GM21737 (cell line): ENCODE results near the gene ASTN2.

Experiments
- ATAC-seq: cut with Tn5 transposase; IDR thresholded peaks from one replicate; pipeline ENCODE4 v1.9.1; 2021; ENCODE audit warnings: mild to moderate bottlenecking, moderate library complexity; ENCODE audit not compliant: unreplicated experiment

The ASTN2 gene

DNA sequence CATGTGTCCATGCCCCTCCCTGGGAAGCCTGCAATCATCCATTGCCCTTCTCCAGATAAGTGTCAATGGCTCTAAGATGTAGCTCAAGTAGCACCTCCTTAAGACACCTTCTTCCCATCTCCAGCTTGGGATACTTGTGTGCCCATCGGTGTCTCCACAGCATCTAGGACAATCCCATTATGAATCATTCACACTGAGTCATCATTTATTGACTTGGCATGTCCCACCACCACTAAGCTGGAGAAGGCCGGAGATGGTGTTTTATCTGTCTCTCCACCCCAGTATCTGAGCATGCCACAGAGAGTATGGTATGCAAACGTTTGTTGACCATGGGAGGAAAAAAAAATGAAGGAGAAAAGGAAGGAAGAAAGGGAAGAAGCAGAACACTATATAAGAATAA lies 385.5 kb downstream of the ASTN2 start:
- ATAC-seq, result no peak

GRCh38 chr9:117028103-117028858 lies 386.6 kb downstream of the ASTN2 start:
- ATAC-seq, result no peak

DNA sequence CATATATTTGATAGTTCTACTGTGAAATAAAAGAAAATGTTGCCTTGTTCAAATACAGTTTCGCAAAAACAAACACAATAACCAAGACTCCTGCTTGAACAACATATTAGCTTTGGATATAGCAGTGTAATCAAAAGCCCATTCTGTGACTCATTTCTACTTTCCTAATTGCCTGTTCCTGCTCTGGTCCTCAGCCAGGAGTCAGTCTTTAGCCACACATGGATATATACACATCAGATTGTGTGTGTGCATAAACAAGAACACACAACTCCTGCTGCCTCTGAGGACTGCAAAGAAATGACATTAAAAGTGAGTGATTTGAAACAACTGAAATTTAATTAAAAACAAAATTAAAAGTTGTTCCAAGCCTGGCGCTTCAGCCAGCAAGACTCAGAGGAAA lies 393.0 kb downstream of the ASTN2 start:
- no peak for ATAC-seq

GRCh38 chr9:117018966-117019617 lies 395.8 kb downstream of the ASTN2 start:
- no peak for ATAC-seq

DNA sequence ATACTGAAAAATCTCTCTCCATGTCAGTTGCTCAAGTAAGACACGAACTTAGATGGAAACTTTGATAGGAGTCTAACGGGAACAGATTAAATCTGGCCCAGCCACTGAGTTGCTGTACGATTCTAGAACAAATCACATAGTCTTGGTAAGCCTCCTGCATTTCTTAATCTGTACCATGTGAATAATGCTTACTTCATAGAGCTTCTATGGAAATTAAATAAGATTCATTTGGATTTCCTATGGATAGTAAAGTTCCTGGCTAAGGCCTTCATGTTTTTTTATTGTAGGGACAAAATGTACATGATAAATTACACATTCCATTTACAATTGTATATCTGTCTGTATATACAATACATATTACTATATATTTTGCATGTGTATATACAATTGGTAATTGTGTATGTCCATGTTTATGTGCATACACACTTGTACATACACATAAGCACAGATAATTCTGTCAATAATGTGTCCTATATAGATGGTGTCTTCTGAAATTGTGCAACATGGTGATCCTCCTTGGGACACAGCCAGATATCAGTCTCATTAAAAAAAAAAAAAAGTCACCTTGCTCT lies 397.4 kb downstream of the ASTN2 start:
- ATAC-seq, result no peak

- ATAC-seq, result no peak
These were observed 400.8 kb downstream of the ASTN2 start for GRCh38 chr9:117014061-117014460.

- no peak for ATAC-seq
These were observed 401.3 kb downstream of the ASTN2 start for GRCh38 chr9:117013440-117013995.

- no peak for ATAC-seq
These were observed 404.8 kb downstream of the ASTN2 start for GRCh38 chr9:117010061-117010460.

DNA sequence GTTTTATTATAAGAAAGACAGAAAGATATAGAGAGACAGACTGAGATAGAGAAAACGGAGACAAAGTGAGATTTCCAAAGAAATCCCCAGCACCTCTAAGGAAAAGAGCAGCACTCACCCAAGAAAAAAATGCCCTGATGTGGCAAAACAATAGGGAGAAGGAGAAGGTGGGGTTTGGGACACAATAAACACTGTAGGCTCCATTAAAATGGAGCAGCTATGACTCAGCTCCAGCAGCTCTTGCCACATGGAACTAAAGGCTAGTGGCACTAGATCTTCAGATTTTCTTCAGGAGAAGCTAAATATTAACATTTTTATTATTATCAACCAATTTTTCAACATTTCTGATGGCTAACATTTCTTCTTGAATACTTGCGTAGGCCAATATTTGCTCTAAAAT lies 406.0 kb downstream of the ASTN2 start:
- ATAC-seq, result no peak

GRCh38 chr9:117008461-117008860 lies 406.4 kb downstream of the ASTN2 start:
- ATAC-seq, result no peak

DNA sequence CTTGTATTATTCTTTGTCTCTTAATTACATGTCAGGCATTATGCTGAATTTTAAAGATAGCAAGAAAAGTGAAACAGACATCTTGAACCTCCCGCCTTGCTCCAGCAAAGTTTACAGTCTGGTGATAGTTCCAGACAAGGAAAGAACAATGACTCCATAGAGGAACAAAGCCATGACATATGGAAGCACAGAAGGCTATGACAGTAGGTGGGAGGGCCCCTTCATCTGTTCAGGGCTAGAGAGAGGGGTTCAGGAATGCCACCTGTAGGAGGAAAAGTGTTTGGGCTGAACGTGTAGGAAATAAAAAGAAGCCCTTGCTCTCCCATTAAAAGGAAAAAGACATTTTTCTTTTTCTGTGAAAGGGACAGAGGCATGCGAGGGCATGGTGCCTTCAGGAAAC lies 412.2 kb downstream of the ASTN2 start:
- no peak for ATAC-seq

- ATAC-seq, result no peak
These were observed 414.0 kb downstream of the ASTN2 start for GRCh38 chr9:117000834-117001233.

GRCh38 chr9:117000196-117000723 lies 414.6 kb downstream of the ASTN2 start:
- no peak for ATAC-seq

DNA sequence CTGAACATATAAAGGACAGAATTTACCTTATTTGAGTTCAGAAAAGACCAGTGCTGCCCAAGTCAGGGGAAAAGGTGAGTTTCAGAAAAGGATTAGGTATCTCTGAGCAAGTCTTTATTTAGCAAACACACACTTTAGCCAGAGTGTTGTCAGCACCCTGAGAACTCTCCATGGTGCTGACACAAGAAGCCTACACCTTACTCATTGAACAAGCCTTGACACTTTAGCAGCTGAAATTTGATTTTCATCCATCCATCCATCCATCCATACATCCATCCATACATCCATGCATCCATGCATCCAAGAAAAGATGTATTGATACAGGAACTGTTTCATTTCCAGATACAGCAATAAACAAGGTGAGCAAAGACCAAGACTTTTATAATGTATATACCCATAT lies 416.6 kb downstream of the ASTN2 start:
- no peak for ATAC-seq

- ATAC-seq, result no peak
These were observed 422.0 kb downstream of the ASTN2 start for GRCh38 chr9:116992865-116993264.

DNA sequence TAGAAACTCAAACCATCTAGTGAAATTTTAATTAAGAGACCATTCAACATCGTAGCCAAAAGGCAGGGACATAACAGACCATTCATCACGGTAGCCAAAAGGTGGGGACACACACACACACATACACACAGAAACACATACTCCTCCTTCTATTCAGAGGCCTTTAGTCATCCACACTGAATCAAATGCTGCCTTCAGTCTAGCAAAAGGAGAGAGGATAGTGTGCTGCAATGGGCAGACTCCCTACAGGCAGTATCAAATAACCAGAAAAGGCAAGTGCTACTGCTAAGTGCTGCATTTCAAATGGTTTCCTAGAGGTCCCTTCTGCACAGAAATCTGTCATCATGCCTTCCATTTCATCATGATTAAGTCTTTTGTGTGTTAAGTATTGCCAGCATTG lies 423.8 kb downstream of the ASTN2 start:
- no peak for ATAC-seq

- no peak for ATAC-seq
These were observed 424.3 kb downstream of the ASTN2 start for GRCh38 chr9:116990592-116990991.

DNA sequence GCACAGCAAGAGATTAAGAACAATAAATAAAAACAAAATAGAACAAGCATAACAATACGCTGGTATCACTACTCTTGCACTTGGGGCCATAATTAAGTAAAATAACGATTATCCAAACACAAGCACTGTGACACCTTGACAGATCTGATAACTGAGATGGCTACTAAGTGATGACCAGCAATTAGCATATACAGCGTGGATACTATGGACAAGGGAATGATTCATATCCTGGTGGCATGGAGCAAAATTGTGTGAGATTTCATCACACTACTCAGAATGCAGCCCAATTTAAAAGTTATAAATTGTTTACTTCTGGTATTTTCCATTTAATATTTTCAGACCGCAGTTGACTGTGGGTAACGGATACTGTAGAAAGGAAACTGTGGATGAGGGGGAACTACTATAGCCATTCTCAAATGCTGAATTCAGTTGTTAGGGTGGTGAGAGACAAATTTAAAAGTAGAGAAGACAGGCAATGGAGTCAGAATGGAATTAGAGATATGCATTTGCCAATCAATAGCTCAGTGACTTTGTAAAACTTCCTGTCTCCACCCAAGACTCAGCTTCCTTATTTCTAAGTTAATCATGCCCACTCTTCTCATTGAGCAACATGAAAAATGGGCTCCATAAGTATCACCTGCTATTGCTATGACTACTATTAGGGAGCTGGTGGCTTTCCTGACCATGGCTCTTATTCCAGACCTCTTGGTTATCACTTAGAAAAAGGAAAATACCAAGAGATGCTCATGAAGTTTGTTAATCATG lies 427.0 kb downstream of the ASTN2 start:
- no peak for ATAC-seq

DNA sequence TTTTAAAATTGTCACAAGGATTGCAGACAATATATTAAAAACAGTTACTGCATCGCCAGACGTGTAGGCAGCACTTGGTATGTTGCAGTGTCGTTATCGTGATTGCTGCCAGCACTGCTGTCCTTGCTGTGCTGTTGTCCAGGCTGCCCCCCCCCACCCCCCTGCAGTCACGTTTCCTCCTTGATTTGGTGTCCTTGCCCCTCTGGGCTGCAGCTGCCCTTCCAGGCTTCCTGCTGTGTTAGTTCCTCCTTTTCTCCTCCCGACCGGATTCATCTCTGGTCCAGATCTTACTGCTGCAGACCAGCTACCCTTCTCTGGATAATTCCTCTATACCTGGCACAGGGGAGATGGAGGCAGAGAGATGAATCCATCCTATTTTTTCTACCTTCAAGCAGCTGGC lies 428.8 kb downstream of the ASTN2 start:
- no peak for ATAC-seq

GRCh38 chr9:116985596-116985995 lies 429.3 kb downstream of the ASTN2 start:
- ATAC-seq, result no peak

GRCh38 chr9:116984111-116984510 lies 430.7 kb downstream of the ASTN2 start:
- ATAC-seq, result no peak
